K562 (cell line): ENCODE data around the gene LCN1. TPM values are rescaled to one million over a fixed set of nuclear protein-coding genes. Genes with fewer than 3 reads are reported as not detected.

ENCODE experiments used
- CTBP1 ChIP-seq: fragments of 450-650 bp; IDR thresholded peaks from 2 replicates; pipeline ENCODE4 v1.6.1; 2016; ENCODE audit warnings: borderline replicate concordance
- EGR1 ChIP-seq: fragments of 450-650 bp; conservative IDR thresholded peaks from 2 replicates; pipeline ENCODE4 v1.6.1; 2017; ENCODE audit warnings: mild to moderate bottlenecking
- FOXK2 ChIP-seq, 2 experiments: fragments of 450-650 bp; IDR thresholded peaks in 1 of 2; conservative IDR thresholded peaks in 1 of 2; 2 replicates each; pipeline ENCODE4 v1.6.1; 2016; ENCODE audit warnings: low read depth in 2 of 2, mild to moderate bottlenecking in 1 of 2
- HNRNPK ChIP-seq: fragments of 200-400 bp; formaldehyde crosslinking; IDR thresholded peaks from one replicate; pipeline ENCODE4 v1.6.1; 2018; ENCODE audit warnings: mild to moderate bottlenecking, low read depth, low read length; ENCODE audit not compliant: poor library complexity, severe bottlenecking
- ILF3 ChIP-seq: fragments of 450-650 bp; IDR thresholded peaks from 2 replicates; pipeline ENCODE4 v1.6.1; 2018; ENCODE audit warnings: antibody characterized with exemption, mild to moderate bottlenecking, moderate library complexity, borderline replicate concordance
- LARP7 ChIP-seq: fragments of 450-650 bp; IDR thresholded peaks from 2 replicates; pipeline ENCODE4 v1.6.1; 2016
- PYGO2 ChIP-seq: fragments of 450-650 bp; IDR thresholded peaks from 2 replicates; pipeline ENCODE4 v1.6.1; 2016; ENCODE audit warnings: mild to moderate bottlenecking, missing genetic modification characterization, moderate library complexity, missing compliant biosample characterization
- SMAD1 ChIP-seq: fragments of 150-350 bp; IDR thresholded peaks from 2 replicates; pipeline ENCODE4 v1.6.1; 2014; ENCODE audit warnings: low read length, low read depth; ENCODE audit not compliant: partially characterized antibody
- SRSF1 ChIP-seq: fragments of 200-400 bp; formaldehyde crosslinking; IDR thresholded peaks from 2 replicates; pipeline ENCODE4 v1.6.1; 2017; ENCODE audit warnings: mild to moderate bottlenecking, low read depth, low read length, moderate library complexity
- TGIF2 ChIP-seq: sonication (generic); formaldehyde crosslinking; IDR thresholded peaks from 2 replicates; pipeline ENCODE4 v1.8.1; 2022; ENCODE audit warnings: mild to moderate bottlenecking, missing genetic modification reagents, moderate library complexity
- USF1 ChIP-seq: sonication (generic); formaldehyde crosslinking; IDR thresholded peaks from 2 replicates; pipeline ENCODE4 v1.9.0; 2022; ENCODE audit warnings: mild to moderate bottlenecking, missing genetic modification reagents
- YY1 ChIP-seq, 3 experiments: IDR thresholded peaks; 2 replicates each; pipeline ENCODE4 v1.6.1; 2011; ENCODE audit warnings: low read length in 2 of 3, mild to moderate bottlenecking in 2 of 3, moderate library complexity in 2 of 3, borderline replicate concordance in 1 of 3, control low read depth in 1 of 3, low read depth in 1 of 3; ENCODE audit not compliant: insufficient read depth in 3 of 3, insufficient replicate concordance in 2 of 3, control insufficient read depth in 1 of 3, insufficient read length in 1 of 3; ENCODE audit errors: extremely low read depth in 1 of 3
- ZBTB11 ChIP-seq, 3 experiments: fragments of 200-800 bp in 1 of 3; fragments of 250-450 bp in 1 of 3; fragments of 450-650 bp in 1 of 3; sonication (Bioruptor Pico) in 1 of 3; sonication (Bioruptor generic) in 1 of 3; formaldehyde crosslinking in 1 of 3; IDR thresholded peaks; 2 replicates each; pipeline versions ENCODE4 v1.6.1 to v1.8.0; 2016 to 2022; ENCODE audit warnings: mild to moderate bottlenecking in 2 of 3, missing genetic modification characterization in 2 of 3, missing compliant biosample characterization in 1 of 3, moderate library complexity in 1 of 3
- ZNF57 ChIP-seq: fragments of 450-650 bp; formaldehyde crosslinking; IDR thresholded peaks from 2 replicates; pipeline ENCODE4 v1.4.0; 2020; ENCODE audit warnings: mild to moderate bottlenecking, moderate library complexity
- polyA plus RNA-seq, 8 experiments: library from polyadenylated mRNA; depleted of rRNA in 4 of 8; stranded (reverse) in 5 of 8; unstranded in 3 of 8; fragments of >200 nt; fragmentation: Nextera tagmentation in 2 of 8; fragmentation: Illumina TruSeq in 1 of 8; extraction: Ambion mirVana in 2 of 8; extraction: Trizol in 1 of 8; gene quantifications; 2 replicates each; pipeline versions ENCODE4 v1.2.1 to v1.2.3, GENCODE V29; 2011 to 2014; ENCODE audit warnings: inconsistent platforms in 1 of 8, missing spikeins in 1 of 8
- total RNA-seq, 7 experiments: library from RNA; depleted of rRNA in 6 of 7; stranded (reverse); fragments of >200 nt in 6 of 7; fragmentation: Illumina TruSeq in 2 of 7; extraction: Trizol in 2 of 7; gene quantifications; 2 replicates each; pipeline versions ENCODE4 v1.2.1 to v1.2.3, GENCODE V29; 2011 to 2021; ENCODE audit warnings: low replicate concordance in 1 of 7
- TF ChIP-seq, protein P1 (sequence below): fragments of 450-650 bp; IDR thresholded peaks from 2 replicates; pipeline ENCODE4 v1.6.1; 2016; ENCODE audit warnings: missing biosample characterization, missing genetic modification characterization
- TF ChIP-seq, protein P2 (sequence below): sonication (generic); formaldehyde crosslinking; IDR thresholded peaks from 2 replicates; pipeline ENCODE4 v1.8.0; 2022; ENCODE audit warnings: mild to moderate bottlenecking, missing genetic modification reagents
- TF ChIP-seq, protein P3 (sequence below): fragments of 250-450 bp; sonication (Bioruptor Pico); IDR thresholded peaks from 2 replicates; pipeline ENCODE4 v1.9.0; 2021; ENCODE audit warnings: mild to moderate bottlenecking
- TF ChIP-seq, protein P4 (sequence below): fragments of 250-450 bp; sonication (Bioruptor Pico); IDR thresholded peaks from 2 replicates; pipeline ENCODE4 v1.6.1; 2021; ENCODE audit warnings: mild to moderate bottlenecking

The LCN1 gene
- total and polyA plus RNA-seq, 9 of the 15 experiments (the other 6 are each of a cell fraction or from before 2014, with no cell fraction given): not detected

DNA sequence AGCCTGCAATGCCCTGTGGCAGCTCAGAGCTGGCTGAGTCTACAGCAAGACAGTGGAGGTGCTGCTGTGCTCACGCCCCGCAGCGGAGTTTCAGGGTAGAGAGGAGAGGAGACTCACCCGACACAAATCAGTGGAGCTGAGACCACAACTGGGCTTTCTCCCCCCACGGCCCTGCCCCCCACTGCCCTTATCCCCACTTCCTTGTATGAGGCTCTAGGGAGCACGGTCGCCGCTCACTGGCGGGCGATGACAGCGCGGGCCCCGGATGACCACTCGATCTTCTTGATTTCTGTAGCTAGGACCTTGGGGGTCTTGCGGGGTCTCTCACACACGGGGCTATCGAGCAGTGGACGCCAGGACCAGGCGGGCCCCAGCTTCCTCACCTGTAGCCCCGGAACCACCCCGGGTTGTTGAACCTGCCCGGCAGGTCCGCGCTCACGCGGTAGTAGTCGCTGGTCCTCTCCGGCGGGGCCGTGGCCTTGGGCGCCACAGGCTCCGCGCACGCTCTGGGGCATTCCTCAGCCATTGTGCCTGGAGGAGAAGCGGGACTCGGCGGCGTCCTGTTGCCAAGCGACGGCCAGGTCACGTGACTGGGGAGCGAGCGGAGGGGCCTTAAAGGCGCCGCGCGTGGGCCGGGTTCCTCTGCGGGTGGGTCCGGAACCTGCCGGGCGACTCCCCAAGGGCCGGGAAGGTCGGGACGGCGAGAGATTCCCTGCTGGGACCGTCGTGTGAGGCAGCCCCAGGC is 21.7 kb upstream of the LCN1 start (continued):
- TF ChIP-seq, protein P1, sequence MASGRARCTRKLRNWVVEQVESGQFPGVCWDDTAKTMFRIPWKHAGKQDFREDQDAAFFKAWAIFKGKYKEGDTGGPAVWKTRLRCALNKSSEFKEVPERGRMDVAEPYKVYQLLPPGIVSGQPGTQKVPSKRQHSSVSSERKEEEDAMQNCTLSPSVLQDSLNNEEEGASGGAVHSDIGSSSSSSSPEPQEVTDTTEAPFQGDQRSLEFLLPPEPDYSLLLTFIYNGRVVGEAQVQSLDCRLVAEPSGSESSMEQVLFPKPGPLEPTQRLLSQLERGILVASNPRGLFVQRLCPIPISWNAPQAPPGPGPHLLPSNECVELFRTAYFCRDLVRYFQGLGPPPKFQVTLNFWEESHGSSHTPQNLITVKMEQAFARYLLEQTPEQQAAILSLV: no peak
- TF ChIP-seq SMAD1 (no peak), HNRNPK (no peak), FOXK2 (conservative IDR thresholded peaks at IDR 0.05 in 1 of 2, IDR thresholded peaks at IDR 0.05 in 1 of 2; ENCODE audit: low read depth in 2 of 2) (peak in 1 of 2 experiments; percentile 16; a peak in 2 of 4 replicates), PYGO2 (tag) (no peak), YY1 (IDR thresholded peaks at IDR 0.05; ENCODE audit: borderline replicate concordance in 1 of 3, control insufficient read depth in 1 of 3, extremely low read depth in 1 of 3, insufficient read depth in 3 of 3, insufficient read length in 1 of 3, insufficient replicate concordance in 2 of 3, low read depth in 1 of 3, low read length in 2 of 3) (peak; percentile 53 to 87 (median 79)), USF1 (CRISPR knock-in tag) (peak; percentile 98), TGIF2 (CRISPR knock-in tag) (no peak), CTBP1 (peak; percentile 22; the same call in 1 of the 2 replicates), SRSF1 (no peak), LARP7 (no peak), ZNF57 (CRISPR knock-in tag) (no peak), ILF3 (no peak), EGR1 (peak; percentile 61), ZBTB11 (CRISPR knock-in tag; IDR thresholded peaks at IDR 0.05) (no peak)
- TF ChIP-seq, protein P2, sequence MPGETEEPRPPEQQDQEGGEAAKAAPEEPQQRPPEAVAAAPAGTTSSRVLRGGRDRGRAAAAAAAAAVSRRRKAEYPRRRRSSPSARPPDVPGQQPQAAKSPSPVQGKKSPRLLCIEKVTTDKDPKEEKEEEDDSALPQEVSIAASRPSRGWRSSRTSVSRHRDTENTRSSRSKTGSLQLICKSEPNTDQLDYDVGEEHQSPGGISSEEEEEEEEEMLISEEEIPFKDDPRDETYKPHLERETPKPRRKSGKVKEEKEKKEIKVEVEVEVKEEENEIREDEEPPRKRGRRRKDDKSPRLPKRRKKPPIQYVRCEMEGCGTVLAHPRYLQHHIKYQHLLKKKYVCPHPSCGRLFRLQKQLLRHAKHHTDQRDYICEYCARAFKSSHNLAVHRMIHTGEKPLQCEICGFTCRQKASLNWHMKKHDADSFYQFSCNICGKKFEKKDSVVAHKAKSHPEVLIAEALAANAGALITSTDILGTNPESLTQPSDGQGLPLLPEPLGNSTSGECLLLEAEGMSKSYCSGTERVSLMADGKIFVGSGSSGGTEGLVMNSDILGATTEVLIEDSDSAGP (CRISPR knock-in tag): peak; percentile 100
- TF ChIP-seq, protein P3, sequence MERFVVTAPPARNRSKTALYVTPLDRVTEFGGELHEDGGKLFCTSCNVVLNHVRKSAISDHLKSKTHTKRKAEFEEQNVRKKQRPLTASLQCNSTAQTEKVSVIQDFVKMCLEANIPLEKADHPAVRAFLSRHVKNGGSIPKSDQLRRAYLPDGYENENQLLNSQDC (CRISPR knock-in tag): no peak
- TF ChIP-seq, protein P4, sequence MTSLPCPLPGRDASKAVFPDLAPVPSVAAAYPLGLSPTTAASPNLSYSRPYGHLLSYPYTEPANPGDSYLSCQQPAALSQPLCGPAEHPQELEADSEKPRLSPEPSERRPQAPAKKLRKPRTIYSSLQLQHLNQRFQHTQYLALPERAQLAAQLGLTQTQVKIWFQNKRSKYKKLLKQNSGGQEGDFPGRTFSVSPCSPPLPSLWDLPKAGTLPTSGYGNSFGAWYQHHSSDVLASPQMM (CRISPR knock-in tag): no peak
